T-helper 1 cell treated with Interleukin-12 subunit alpha and Interleukin-12 subunit beta and Interleukin-4 antibody, amounts not matched to agents 30 ng/mL and 1 ng/mL, for 36 hours (primary cell): ENCODE measurements around the gene MMP23B. TPM values are rescaled to one million over a fixed set of nuclear protein-coding genes. Genes with fewer than 3 reads are reported as not detected.
"Not testable (repeated sequence)": the region's sequence is repeated elsewhere in the genome, so short reads cannot be mapped to it uniquely, and the experiment has no call there.

Source experiments
- intact Hi-C: fragments of 100-400 bp; cut with micrococcal nuclease; formaldehyde crosslinking; loops from one replicate; pipeline ENCODE4 v1.15.1; 2024
- total RNA-seq: library from RNA; stranded (reverse); gene quantifications from 2 replicates; pipeline ENCODE4 v1.2.3, GENCODE V29; 2022

MMP23B gene
- total RNA-seq, 1 donor from 2014 or later: 2.6 TPM

DNA sequence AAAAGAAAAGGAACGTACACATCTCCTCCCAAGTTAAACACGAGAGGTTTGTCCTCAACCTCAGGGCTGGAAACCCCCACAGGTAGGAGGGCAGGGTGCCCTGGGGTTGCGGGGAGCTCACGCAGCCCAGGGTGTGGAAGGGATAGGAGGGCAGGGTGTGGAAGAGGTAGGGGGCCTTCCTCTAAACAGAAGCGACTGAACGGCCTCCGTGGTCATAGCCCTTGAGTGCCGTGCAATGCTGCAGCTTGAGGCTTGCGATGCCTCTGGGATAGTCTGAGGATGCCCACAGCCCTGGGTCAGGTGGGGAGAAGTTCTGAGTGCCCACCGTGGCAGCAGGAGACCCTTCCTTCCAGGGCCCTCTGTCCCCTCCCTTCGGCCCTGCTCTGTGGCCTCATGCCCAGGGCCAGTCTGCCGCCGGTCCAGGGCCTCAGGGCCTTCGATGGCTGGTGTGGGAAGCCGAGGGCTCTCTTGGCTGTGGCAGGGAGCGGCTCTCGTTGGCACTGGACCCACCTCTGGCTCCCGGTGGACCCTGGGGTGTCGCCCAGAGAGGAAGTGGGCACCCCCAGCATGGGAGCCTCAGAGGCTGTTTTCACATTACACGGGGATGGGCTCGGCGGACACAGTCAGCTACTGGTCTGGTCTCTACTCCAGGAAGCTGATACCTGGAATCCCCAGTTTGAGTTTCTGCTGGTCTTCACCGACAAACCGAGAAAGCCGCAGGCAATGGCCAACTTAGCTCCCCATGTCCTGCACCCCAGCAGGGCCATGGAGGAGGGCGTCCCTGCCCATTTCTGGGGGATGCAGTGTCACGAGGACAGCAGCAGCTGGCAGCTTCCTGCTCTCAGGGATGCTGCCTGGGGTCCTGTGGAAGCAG is 33.2 kb downstream of the MMP23B start:
- intact Hi-C loops: no loop called here

DNA sequence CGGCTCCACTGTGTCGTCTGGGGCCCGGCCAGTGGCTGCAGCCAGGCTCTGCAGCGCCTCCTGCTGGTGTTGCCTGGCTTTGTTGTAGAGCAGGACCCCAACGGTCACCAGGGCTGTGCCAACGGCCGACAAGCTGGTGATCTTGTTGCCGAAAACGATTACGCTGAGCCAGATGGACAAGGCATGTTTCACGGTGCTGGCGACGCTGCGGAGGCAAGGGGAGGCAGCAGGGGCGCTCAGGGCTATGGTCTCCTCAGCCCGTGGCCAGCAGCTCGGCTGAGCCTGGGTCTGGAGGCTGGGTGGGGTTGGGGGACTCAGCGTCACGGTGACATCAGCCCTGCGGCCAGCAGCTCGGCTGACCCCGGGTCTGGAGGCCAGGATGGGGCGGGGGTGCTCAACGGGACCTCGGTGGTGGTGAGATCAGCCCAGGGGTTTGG is 33.9 kb downstream of the MMP23B start:
- intact Hi-C loops: no loop called here

- intact Hi-C loops: no loop called here
Measured at GRCh38 chr1:1666526-1666925, 34.6 kb downstream of the MMP23B start.

DNA sequence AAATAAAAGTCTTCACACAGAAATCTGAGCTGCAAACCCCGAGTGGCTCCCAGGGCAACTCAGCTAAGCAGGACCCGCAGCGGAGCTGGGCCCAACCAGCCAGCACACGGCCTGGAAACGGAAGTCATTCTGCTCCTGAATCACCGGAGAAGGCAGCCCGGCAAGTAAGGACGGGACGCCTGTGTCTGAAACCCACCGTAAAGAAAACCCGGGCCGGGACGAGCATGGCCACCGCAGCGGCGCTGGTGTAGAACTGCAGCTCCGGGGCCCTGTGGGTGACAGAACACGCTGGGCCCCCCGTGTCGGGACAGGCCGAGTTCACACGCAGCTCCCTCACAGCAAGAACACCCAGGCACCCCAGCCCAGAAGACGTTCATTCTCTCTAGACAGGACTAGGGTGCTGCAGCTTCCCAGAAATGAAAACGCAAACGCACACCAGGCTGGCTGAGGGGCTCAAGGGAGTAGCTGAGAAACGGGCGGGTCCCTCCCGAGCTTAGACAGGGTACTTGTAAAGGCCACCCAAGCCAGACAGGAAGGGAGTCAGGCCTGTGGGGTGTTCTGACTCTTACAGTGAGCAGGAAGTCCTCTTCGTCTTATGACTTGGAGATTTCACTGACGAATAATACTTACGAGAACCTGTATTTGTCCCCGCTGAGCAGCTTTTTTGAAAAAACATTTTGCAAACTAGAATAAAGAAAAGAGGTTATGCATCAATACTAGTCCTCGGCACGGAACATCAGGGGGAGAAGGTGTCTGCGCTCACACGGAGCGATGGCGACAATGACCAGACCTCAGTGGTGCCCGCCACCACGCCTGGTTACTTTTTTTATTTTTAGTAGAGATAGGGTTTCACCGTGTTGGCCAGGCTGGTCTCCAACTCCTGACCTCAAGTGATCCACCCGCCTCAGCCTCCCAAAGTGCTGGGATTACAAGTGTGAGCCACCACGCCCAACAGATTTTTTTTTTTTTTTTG is 37.8 kb downstream of the MMP23B start:
- intact Hi-C loops: no loop called here

DNA sequence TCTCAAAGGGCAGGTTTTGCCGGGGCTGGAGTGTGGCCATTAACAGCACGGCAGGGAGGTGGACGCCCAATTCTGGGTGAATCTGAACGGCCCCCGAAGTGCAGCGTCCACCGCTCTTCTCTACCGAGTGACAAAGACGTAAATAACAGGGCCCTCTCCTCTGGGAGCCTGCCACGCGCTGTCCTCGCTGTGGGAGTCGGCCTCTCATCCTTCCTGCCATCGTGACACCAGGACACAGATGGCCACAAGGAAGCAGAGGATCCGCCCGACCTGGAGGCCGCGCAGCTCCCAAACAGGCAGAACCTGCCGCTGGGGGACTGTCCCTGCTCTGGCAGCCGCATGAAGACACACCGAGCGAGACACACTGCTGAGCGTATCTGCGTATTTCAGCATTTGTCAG is 38.9 kb downstream of the MMP23B start:
- intact Hi-C loops: no loop called here

DNA sequence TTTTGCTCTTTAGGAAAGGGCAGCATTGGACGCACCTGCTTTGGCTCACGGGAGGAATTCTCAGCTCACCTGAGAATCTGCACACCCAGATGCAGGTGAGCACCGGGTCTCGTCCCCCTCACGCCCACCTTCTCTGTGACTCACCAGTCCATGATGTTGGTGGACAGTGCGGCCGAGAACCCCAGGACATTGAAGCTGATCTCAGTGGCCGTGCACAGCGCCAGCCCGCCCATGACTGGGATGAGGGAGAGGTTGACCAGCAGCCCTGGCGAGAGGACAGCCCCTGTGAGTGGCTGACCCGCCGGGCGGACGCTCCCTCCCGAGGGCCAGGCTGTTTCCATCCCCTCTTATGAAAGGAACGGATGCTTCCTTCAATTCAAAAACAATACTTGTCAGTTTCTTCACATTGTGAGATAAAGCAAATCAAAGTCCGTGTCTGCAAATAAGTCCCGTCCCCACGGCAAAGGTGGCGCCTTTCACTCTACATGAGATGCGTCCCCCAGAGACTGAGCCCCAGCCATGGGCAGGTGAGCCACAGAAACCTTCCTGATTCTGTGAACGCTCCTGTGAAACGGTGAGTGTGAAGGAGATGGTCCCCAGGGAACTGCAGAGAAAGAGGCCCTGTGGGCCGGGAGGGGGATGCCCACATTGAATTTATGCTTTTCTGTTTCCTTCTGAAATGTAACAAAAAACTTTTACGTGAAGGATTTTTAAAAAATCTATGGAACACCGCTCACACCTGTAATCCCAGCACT is 39.6 kb downstream of the MMP23B start:
- intact Hi-C loops: no loop called here

GRCh38 chr1:1672181-1672965 is 40.4 kb downstream of the MMP23B start:
- intact Hi-C loops: no loop called here

- intact Hi-C loops: not testable (repeated sequence)
Measured at GRCh38 chr1:1674806-1675205, 42.8 kb downstream of the MMP23B start.

GRCh38 chr1:1675218-1675617 is 43.2 kb downstream of the MMP23B start:
- intact Hi-C loops: not testable (repeated sequence)

- intact Hi-C loops: not testable (repeated sequence)
Measured at GRCh38 chr1:1676087-1676486, 44.1 kb downstream of the MMP23B start.

DNA sequence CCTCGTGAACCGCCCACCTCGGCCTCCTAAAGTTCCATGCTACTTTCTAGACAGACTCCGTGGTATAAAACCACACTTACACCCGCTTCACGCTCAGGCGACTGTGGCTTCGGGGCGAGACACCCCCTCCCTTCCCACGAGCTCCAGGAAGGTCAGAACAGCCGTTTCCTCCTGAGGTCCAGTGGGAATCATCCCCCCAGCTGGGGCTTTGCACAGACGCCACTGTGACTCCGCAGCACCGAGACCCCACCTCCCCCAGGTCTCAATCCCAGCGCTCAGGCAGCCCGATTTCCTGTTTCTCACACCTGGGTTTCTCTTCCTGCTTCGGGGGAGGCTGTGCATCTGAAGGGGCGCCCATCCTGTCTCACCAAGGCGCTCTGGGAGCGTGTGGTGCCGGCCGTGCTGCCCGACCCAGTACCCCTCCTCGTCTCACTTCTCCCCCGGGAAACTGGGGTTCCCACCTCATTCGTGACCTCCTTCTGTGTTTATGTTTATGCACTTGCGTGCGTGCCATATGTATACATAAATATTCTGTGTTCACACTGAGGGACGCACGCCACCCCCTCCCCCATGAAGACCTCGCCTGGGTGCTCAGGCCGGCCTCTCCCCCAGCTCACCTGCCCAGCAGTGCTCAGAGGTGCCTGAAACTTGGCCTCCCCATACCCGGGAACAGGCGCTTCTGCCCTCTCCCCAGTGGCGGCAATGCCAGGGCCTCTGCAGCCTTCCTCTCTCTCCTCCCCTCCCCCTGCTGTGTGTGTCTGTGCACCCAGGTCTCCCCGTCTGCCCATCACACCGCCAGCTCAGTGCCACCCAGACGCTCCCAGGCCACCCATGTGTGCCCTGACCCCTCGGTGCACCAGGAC is 46.0 kb downstream of the MMP23B start:
- intact Hi-C loops: no loop called here

GRCh38 chr1:1678581-1679380 is 46.8 kb downstream of the MMP23B start:
- intact Hi-C loops: no loop called here

GRCh38 chr1:1680031-1680911 is 48.3 kb downstream of the MMP23B start:
- intact Hi-C loops: no loop called here

DNA sequence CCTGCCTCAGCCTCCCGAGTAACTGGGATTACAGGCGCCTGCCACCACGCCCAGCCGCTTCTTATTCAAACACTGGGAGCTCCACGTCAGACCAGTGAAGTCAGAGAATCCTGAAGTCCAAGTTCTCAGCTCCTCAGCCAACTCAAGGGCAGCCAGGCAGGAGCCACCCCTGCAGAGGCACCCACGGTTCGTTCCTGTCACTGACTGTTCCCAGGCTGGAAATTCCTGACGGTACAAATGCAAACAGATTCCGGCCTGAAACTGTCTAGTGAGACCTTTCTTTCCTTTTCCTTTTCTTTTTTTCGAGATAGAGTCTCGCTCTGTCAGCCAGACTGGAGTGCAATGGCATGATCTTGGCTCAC is 48.9 kb downstream of the MMP23B start:
- intact Hi-C loops: no loop called here

DNA sequence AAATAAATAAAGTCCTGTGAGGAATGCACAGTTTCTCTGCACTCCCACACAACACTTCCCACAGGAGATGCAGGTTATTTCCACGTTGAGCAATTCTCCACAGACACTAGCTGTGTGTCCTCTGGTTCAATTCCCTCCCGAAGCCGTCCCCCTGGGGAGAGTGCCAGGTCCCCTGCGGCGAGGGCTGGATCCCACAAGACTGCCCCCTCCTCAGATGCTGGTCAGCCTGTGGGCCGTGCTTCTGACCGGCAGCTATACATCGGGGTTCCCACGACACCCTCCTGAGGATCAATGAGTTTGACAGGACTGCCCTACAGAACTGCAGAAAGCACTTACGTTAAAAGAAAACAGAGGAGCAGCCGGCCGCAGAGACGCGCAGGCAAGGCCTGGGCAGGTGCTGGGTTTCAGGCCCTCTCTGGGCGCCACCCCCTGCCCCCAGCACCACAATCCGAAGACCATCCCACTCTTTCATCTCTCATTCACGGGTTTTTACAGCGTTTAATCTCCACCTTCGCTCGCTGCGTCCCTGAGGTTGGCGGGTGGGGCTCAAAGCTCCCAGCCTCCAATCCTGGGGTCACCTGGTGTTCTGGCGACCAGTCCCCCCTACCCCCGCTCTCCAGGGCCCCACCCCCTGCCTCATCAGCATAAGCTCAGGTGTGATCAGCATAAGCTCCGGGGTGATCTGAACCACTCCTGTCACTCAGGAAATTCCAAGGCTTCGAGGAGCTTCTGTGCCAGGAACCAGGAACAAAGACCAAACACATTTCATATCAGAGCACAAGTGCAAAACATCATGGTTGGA is 51.3 kb downstream of the MMP23B start:
- intact Hi-C loops: no loop called here
